ENCODE measurements around the gene PRDM16. TPM values are rescaled to one million over a fixed set of nuclear protein-coding genes. Genes with fewer than 3 reads are reported as not detected.

The PRDM16 gene
- total and polyA plus RNA-seq, 2 donors (not counting 1 experiment from before 2014, with no cell fraction given) = 0.03 to 0.12 TPM

DNA sequence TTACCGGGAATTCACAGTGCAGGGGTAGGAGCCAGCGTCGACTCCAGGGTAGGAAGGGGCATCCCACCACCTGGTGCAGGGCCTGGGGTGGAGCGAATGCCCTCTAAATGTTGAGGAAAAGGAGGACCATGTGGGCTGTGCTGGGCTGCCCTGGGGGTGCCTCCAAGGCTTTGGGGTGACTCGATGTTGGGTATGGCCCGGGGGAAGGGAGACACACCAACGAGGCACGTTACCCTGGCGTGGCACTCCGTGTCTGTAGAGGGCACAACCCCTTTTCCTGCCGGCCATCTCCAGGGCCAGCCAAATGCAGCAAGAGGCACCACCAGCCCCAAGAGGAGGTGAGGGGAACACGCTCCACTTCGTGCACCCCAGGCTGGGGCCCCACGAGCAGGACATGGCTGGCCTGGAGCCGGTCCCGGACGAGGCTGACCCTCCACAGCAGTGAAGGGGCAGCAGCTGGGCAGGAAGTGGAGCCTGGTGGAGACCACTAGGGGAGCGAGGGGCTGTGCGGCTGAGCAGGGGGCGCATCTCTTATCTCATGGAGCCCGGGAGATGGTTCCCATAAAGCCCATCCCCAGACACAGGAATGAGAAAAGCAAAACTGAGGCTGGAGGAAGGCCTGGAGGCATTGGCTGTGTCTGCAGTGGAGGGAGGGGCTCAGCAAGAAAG is 36.5 kb upstream of the PRDM16 start:
- H3K27me3 ChIP-seq (replicated peaks in 1 of 4; ENCODE audit: control extremely low read depth in 1 of 4, control insufficient read depth in 3 of 4, insufficient read depth in 4 of 4, low read length in 3 of 4) = peaks cover 0 to 12% (median 0%) of the 10 kb centered on the region in 4 experiments
- H3K4me2 ChIP-seq (replicated peaks; ENCODE audit: low read depth, low read length, poor library complexity, severe bottlenecking) = no peak overlapping the region
- no peak for ATAC-seq (ENCODE audit: low read depth)
- no peaks in the 10 kb centered on the region for H3K4me1 ChIP-seq (ENCODE audit: control insufficient read depth in 2 of 2, insufficient read depth in 2 of 2, low read length in 2 of 2)
- no peak overlapping the region for H3K27ac Mint-ChIP-seq
- H3K36me3 ChIP-seq (replicated peaks in 1 of 2; ENCODE audit: control extremely low read depth in 1 of 2, control insufficient read depth in 1 of 2, extremely low read depth in 1 of 2, insufficient read depth in 2 of 2, low read length in 1 of 2) = no peaks in the 10 kb centered on the region
- no peak overlapping the region for H2AFZ ChIP-seq (ENCODE audit: insufficient read depth, low read depth, low read length, poor library complexity, severe bottlenecking)
- no peaks in the 10 kb centered on the region for H3K9me3 ChIP-seq (ENCODE audit: control extremely low read depth in 1 of 3, control insufficient read depth in 2 of 3, insufficient read depth in 1 of 3, low read length in 2 of 3)
- no peak overlapping the region for H3K9ac ChIP-seq (ENCODE audit: low read length)
- H3K4me3 Mint-ChIP-seq = no peak overlapping the region
- CTCF ChIA-PET = no interaction called here
- 87% methylated on average over 21 of the region's 21 CpGs for WGBS (ENCODE audit: insufficient coverage)
- no peak for DNase-seq
- H3K27me3 Mint-ChIP-seq = no peaks in the 10 kb centered on the region
- H3K4me1 Mint-ChIP-seq = no peaks in the 10 kb centered on the region
- POLR2A ChIA-PET = no interaction called here
- H3K4me3 ChIP-seq (ENCODE audit: control extremely low read depth in 1 of 5, extremely low read depth in 1 of 5, insufficient read depth in 1 of 5, low read depth in 2 of 5, low read length in 4 of 5) = no peak overlapping the region
- TF ChIP-seq EZH2 (IDR thresholded peaks at IDR 0.05; ENCODE audit: borderline replicate concordance, insufficient read depth, low read depth, low read length, poor library complexity, severe bottlenecking) = no peak
- TF ChIP-seq, protein P1, sequence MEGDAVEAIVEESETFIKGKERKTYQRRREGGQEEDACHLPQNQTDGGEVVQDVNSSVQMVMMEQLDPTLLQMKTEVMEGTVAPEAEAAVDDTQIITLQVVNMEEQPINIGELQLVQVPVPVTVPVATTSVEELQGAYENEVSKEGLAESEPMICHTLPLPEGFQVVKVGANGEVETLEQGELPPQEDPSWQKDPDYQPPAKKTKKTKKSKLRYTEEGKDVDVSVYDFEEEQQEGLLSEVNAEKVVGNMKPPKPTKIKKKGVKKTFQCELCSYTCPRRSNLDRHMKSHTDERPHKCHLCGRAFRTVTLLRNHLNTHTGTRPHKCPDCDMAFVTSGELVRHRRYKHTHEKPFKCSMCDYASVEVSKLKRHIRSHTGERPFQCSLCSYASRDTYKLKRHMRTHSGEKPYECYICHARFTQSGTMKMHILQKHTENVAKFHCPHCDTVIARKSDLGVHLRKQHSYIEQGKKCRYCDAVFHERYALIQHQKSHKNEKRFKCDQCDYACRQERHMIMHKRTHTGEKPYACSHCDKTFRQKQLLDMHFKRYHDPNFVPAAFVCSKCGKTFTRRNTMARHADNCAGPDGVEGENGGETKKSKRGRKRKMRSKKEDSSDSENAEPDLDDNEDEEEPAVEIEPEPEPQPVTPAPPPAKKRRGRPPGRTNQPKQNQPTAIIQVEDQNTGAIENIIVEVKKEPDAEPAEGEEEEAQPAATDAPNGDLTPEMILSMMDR (IDR thresholded peaks at IDR 0.05) = no peak
- no peaks in the 10 kb centered on the region for H3K79me2 ChIP-seq (ENCODE audit: control insufficient read depth, insufficient read depth, low read length)
- no peaks in the 10 kb centered on the region for H3K9me3 Mint-ChIP-seq (ENCODE audit: insufficient read depth)
- H4K20me1 ChIP-seq (ENCODE audit: control insufficient read depth, insufficient read depth, low read length, poor library complexity, severe bottlenecking) = no peaks in the 10 kb centered on the region
- no peak overlapping the region for H3K27ac ChIP-seq (ENCODE audit: low read length in 2 of 2)
- intact Hi-C loops (cut with micrococcal nuclease) = no loop called here

- no peak overlapping the region for H3K4me3 Mint-ChIP-seq
- H3K4me3 ChIP-seq (ENCODE audit: control extremely low read depth in 1 of 5, extremely low read depth in 1 of 5, insufficient read depth in 1 of 5, low read depth in 2 of 5, low read length in 4 of 5) = no peak overlapping the region
- H3K27ac ChIP-seq (ENCODE audit: low read length in 2 of 2) = no peak overlapping the region
- ChIA-PET CTCF (no interaction called here), POLR2A (no interaction called here)
- no peak overlapping the region for H3K9ac ChIP-seq (ENCODE audit: low read length)
- H3K4me2 ChIP-seq (replicated peaks; ENCODE audit: low read depth, low read length, poor library complexity, severe bottlenecking) = no peak overlapping the region
- no peak for ATAC-seq (ENCODE audit: low read depth)
- no peaks in the 10 kb centered on the region for H3K79me2 ChIP-seq (ENCODE audit: control insufficient read depth, insufficient read depth, low read length)
- no peaks in the 10 kb centered on the region for H4K20me1 ChIP-seq (ENCODE audit: control insufficient read depth, insufficient read depth, low read length, poor library complexity, severe bottlenecking)
- H3K9me3 ChIP-seq (ENCODE audit: control extremely low read depth in 1 of 3, control insufficient read depth in 2 of 3, insufficient read depth in 1 of 3, low read length in 2 of 3) = no peaks in the 10 kb centered on the region
- intact Hi-C loops (cut with micrococcal nuclease) = no loop called here
- no peak for DNase-seq
- TF ChIP-seq, protein P1 (IDR thresholded peaks at IDR 0.05) = no peak
- TF ChIP-seq EZH2 (IDR thresholded peaks at IDR 0.05; ENCODE audit: borderline replicate concordance, insufficient read depth, low read depth, low read length, poor library complexity, severe bottlenecking) = no peak
- no peak overlapping the region for H3K27ac Mint-ChIP-seq
- H3K4me1 ChIP-seq (ENCODE audit: control insufficient read depth in 2 of 2, insufficient read depth in 2 of 2, low read length in 2 of 2) = no peaks in the 10 kb centered on the region
- H3K4me1 Mint-ChIP-seq = no peaks in the 10 kb centered on the region
- H3K27me3 Mint-ChIP-seq = peaks cover 3% of the 10 kb centered on the region
- H2AFZ ChIP-seq (ENCODE audit: insufficient read depth, low read depth, low read length, poor library complexity, severe bottlenecking) = no peak overlapping the region
- H3K36me3 ChIP-seq (replicated peaks in 1 of 2; ENCODE audit: control extremely low read depth in 1 of 2, control insufficient read depth in 1 of 2, extremely low read depth in 1 of 2, insufficient read depth in 2 of 2, low read length in 1 of 2) = no peaks in the 10 kb centered on the region
- H3K9me3 Mint-ChIP-seq (ENCODE audit: insufficient read depth) = no peaks in the 10 kb centered on the region
- H3K27me3 ChIP-seq (replicated peaks in 1 of 4; ENCODE audit: control extremely low read depth in 1 of 4, control insufficient read depth in 3 of 4, insufficient read depth in 4 of 4, low read length in 3 of 4) = peaks cover 0 to 10% (median 0%) of the 10 kb centered on the region in 4 experiments
- 88% methylated on average over 13 of the region's 25 CpGs for WGBS (ENCODE audit: insufficient coverage)
These were observed 35.8 kb upstream of the PRDM16 start for GRCh38 chr1:3033040-3033789.
